ENCODE data around the gene ELOVL6.
"Not testable (repeated sequence)": the region's sequence is repeated elsewhere in the genome, so short reads cannot be mapped to it uniquely, and the experiment has no call there.

Gene ELOVL6, protein sequence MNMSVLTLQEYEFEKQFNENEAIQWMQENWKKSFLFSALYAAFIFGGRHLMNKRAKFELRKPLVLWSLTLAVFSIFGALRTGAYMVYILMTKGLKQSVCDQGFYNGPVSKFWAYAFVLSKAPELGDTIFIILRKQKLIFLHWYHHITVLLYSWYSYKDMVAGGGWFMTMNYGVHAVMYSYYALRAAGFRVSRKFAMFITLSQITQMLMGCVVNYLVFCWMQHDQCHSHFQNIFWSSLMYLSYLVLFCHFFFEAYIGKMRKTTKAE

DNA sequence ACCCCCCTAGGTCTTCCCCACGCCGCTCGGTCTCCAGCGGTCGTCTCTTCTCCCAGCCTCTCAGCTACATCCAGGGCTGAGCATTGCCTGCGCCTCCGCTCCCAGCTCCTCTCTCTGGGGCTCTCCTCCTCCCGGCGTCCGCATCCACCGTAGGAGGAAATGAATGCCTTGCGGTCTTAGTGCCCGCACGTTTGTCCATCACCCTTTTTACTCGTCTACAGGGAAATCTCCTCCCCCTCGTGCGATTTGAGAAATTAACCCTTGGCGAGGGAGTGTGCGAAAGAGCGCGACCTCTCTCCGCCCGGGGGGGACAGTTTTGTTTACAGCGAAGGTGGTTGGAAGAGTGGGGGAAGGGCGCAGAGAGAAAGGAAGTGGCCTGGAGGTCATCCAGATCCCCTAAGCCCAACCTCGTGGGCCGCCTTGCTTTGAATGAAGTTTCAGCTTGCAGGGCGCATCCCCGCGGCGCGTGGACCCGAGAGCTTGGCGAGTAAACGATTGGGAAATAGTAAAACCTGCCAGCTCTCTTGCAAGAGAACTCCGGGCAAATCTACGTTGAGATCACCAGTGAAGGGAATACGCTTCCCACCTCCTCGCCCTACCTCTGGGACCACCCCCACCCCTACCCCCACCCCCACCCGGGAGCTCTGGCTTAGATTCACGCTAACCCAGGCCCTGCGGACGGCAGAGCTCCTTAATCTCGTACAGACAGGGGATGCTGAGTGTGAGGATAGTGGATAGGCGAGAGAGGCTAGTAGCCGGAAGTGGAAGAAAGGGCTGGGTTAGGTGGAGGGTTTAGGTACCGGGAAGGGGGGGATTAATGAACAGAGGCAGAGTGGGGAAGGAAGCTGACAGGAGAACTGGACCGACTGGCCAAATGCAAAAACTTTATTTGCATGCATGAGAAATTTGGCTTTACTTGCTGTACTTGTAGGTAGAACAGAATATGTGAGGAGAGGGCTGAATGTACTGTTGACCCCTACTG is at the start of gene ELOVL6:
ELOVL6 (minus strand) TSS at position 181 of the 982 bp plus-strand sequence. CDS start 280 bp downstream, outside the sequence.
- DNase-seq = peak; percentile 82

GRCh38 chr4:110248100-110248499 is 49.7 kb upstream of the ELOVL6 start:
- no peak for DNase-seq

DNA sequence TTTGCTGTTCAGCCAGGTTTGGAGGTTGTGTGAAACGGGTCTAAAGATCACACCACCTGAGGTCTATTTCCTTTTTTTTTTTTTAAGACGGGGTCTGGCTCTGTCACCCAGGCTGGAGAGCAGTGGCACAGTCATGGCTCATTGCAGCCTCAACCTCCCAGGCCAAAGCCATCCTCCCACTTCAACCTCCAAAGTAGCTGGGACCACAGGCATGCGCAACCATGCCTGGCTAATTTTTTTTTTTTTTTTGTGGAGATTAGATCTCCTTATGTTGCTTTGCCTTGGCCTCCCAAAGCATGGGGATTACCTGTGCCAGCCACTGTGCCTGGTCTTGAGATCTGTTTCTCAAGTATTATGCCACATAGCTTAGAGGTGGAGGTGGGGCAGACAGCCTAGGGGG is 49.2 kb upstream of the ELOVL6 start:
- DNase-seq = no peak

DNA sequence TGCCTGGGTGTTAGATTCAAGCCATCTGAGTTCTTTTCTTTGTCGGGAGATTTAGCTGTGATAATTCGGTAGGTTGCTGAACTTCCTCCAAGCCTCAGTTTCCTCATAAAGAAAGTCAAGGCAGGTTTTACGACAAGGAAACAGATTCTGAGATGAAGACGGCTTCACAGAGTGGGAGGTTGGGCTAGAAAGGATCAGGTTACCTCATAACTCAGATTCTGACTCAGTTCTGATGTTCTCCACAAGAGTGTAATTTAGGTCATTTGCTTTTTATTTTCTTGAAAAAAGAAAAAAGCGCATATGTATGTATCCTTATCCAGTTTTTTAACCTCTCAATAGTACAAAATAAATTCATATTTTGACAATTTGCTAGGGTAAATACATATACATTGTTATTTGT is 47.2 kb upstream of the ELOVL6 start:
- DNase-seq = no peak

GRCh38 chr4:110236324-110236723 is 37.9 kb upstream of the ELOVL6 start:
- no peak for DNase-seq

DNA sequence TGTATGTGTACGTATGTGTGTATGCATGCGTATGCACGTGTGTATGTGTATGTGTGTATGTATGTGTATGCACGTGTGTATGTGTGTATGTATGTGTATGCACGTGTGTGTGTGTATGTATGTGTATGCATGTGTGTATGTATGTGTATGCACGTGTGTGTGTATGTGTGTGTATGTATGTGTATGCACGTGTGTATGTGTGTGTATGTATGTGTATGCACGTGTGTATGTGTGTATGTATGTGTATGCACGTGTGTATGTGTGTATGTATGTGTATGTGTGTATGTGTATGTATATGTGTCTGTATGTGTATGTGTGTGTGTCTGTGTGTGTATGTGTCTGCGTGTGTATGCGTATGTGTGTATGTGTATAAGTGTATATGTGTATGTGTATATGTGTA is 35.2 kb upstream of the ELOVL6 start:
- not testable (repeated sequence) for DNase-seq

- no peak for DNase-seq
These were observed 33.5 kb upstream of the ELOVL6 start for GRCh38 chr4:110231869-110232268.

- no peak for DNase-seq
These were observed 30.9 kb upstream of the ELOVL6 start for GRCh38 chr4:110229266-110229665.

- DNase-seq = no peak
These were observed 26.4 kb upstream of the ELOVL6 start for GRCh38 chr4:110224812-110225211.

DNA sequence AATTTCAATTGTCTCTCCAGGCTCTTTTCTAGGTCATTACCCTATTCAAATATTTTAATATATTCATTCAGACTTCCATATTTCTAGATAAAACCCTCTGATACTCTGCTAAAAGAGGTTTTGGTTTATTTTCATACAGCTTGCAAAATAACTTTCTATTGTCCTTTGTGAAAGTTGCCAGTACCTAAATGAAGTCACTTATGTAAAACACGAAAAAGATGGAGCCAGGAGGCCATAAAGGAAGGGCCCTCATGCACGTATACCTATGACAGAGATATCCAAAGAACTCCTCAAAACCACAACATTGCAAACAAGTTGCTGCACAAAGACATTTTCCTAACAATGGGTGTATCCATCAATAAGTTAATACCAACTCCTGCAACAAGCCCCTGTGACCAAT is 25.7 kb upstream of the ELOVL6 start:
- DNase-seq = no peak

- not testable (repeated sequence) for DNase-seq
These were observed 20.5 kb upstream of the ELOVL6 start for GRCh38 chr4:110218935-110219334.

DNA sequence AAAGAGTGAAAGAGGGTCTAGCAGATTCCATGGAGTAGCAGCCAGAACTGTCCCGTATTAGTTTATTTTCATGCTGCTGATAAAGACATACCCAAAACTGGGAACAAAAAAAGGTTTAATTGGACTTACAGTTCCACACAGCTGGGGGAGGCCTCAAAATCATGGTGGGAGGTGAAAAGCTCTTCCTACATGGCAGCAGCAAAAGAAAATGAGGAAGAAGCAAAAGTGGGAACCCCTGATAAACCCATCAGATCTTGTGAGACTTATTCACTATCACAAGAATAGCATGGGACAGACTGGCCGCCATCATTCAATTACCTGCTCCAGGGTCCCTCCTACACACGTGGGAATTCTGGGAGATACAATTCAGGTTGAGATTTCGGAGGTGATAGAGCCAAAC is 18.8 kb upstream of the ELOVL6 start:
- DNase-seq = not testable (repeated sequence)

GRCh38 chr4:110216129-110216528 is 17.7 kb upstream of the ELOVL6 start:
- DNase-seq = no peak

DNA sequence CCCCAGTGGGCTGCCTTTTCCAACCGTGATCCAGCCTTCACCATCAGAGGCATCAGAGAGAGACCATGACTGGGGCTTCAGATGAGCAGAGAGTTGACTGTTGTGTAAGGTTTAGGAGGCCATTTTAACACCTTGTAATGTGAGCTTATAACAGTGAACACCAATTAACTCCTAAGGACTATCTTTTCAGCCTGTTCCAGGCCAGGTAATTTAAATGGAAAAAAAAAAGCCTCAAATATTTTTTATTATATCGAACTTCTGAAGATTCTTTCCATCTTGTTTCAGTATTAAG is 13.3 kb upstream of the ELOVL6 start:
- DNase-seq = no peak

DNA sequence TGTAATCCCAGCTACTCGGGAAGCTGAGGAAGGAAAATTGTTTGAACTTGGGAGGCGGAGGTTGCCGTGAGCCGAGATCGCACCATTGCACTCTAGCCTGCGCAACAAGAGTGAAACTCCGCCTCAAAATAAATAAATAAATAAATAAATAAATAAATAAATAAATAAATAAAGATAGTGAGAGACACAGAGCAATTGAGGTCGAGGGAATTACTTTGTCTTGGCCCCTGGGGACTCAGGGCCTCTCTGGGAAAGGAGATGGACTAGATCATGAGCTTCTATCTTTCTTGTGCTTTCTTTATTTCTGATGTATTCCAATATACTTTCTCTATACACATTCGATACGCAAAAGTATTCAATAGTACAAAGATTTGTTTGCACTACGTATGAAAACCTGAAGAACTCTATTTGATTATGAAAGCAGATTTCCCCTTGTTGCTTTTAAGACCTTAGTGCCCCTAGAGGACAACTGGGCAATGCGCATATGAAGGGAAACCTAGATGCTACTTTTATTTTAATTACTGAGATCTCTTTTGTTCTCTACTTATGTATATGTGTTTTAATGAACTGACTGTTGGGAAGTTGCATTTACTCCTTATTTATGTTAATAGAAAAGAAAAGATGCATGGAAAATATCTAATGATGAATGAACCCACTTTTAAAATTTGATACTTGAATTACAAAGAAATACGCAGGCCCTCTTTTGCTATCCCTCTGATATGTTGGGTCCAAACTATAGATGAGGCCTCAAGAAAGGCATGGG is 12.8 kb upstream of the ELOVL6 start:
- peak; percentile 27 for DNase-seq

GRCh38 chr4:110208419-110208818 is 10.0 kb upstream of the ELOVL6 start:
- no peak for DNase-seq

DNA sequence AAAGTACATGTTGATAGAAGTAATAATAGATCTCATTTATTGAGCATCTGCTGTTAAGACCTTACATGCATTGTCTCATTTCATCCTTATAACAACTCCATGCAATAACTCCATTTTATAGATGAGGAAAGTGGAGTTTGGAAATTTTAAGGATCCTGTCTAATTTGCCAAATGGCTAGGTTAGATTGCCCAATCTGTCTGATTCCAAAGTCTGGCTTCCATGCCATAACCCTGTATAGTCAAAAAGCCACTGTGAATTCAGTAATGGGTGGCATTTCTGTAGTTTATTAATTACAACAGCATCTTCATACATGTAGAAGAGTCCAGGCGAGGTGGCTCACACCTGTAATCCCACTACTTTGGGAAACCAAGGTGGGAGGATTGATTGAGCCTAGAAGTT is 8.8 kb upstream of the ELOVL6 start:
- DNase-seq = no peak

GRCh38 chr4:110202024-110202423 is 3.6 kb upstream of the ELOVL6 start:
- no peak for DNase-seq

DNA sequence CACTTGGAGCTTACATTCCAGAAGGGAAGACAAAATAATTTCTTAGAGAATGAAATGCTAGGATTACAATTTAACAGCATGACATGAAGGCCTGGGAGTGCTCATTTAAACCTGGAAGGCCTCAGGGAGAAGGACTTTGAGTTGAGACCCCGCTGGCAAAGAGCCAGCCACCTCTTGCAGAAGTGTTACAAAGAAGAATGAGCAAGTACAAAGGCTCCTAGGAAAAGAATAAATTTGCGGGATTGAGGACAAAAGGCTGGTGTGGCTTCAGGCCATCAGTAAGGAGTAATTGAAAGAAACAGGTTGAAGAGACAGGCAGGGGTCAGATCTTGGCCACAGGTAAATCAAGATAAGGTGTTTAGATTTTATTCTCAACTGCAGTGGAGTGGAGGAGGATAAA is 3.1 kb upstream of the ELOVL6 start:
- no peak for DNase-seq

GRCh38 chr4:110200689-110201088 is 2.3 kb upstream of the ELOVL6 start:
- DNase-seq = no peak

DNA sequence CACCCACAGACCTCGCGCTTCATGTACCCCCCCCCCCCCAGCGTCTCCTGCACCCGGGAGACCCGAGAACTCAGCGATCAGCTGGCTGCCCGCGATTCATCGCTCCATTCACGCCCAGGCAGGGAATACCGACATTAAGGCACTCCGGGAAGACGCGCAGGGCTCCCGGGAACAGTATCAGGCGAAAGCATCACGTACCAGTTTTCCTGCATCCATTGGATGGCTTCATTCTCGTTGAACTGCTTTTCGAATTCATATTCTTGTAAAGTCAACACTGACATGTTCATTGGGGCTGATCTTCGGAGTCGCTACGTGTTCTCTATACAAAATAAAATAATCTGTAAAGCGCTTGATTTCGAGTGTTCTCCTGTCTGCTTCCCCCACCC is 373 bp downstream of the ELOVL6 start:
- peak; percentile 79 for DNase-seq

DNA sequence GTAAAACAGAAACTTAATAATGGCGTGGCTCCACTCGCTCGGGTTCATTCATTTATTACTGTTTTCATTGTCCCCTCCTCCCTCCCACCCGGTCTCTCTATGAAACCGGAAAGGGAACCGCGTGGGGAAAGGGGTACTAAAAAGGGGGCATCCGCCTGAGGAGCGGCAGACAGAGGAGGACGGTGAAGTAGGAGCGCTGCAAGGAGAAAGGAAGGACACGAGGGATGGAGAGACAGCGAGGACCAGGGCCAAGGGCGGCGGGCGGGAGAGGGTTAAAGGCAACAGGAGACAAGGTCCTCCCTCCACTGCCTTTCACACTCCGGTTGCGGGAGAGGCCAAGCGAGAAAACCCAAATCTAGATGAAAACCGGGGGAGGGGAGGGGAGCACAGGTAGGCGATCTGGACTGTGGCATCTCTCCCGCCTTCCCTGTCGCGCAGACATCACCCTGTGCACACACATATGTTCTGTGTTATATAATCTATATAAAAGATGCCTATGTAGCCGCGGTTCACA is 829 bp downstream of the ELOVL6 start:
- DNase-seq = peak; percentile 79

DNA sequence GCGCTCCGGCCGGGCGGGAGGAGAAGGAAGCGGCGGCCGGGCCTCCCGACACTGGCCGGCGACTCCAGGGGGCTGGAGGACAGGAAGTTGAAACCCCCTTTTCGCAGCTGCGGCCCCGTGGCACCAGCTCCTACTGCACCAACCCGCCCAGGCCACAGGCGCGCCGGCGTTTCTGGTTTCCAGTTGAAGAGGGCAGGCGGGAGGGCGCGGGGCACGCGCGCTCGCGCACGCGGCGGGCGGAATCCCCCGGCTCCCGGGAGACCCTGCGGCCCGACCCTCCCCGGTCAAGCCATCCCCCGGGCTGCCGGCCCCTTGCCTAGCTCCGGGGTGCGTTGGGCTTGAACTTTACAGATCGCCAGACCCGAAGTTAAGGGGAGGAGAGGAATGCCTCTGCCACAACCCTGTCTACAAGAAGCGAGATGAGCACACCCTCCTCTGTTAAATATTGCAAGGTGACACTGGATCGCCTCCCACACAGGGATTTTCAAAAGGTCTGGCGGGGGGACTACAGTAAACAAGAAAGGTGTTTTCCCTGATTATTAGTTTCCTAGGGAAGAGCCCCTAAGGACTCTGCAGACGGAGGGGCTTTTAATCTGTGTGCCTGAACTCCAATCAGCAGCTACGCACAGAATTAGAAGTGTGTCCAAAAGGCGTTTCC is 1.4 kb downstream of the ELOVL6 start:
- peak; percentile 79 for DNase-seq

Data from NCI-H510A treated with DMSO at 0.1 percent for 48 hours (cell line).